ENCODE measurements around the gene PLA2G4E.

The PLA2G4E gene

GRCh38 chr15:42018306-42019224 is 2.3 kb downstream of the PLA2G4E start:
- no peak for DNase-seq (ENCODE audit: low read depth)

- no peak for DNase-seq (ENCODE audit: low read depth)
Measured at GRCh38 chr15:42016971-42017370, 3.9 kb downstream of the PLA2G4E start.

GRCh38 chr15:42014406-42014805 is 6.4 kb downstream of the PLA2G4E start:
- no peak for DNase-seq (ENCODE audit: low read depth)

- DNase-seq (ENCODE audit: low read depth), result no peak
Measured at GRCh38 chr15:42012928-42013482, 7.8 kb downstream of the PLA2G4E start.

GRCh38 chr15:42012241-42012640 is 8.6 kb downstream of the PLA2G4E start:
- DNase-seq (ENCODE audit: low read depth), result no peak

GRCh38 chr15:42011074-42011473 is 9.8 kb downstream of the PLA2G4E start:
- no peak for DNase-seq (ENCODE audit: low read depth)

GRCh38 chr15:42010434-42010833 is 10.4 kb downstream of the PLA2G4E start:
- peak; percentile 13 for DNase-seq (ENCODE audit: low read depth)

GRCh38 chr15:42009474-42009873 is 11.4 kb downstream of the PLA2G4E start:
- no peak for DNase-seq (ENCODE audit: low read depth)

- DNase-seq (ENCODE audit: low read depth), result no peak
Measured at GRCh38 chr15:42009022-42009421, 11.8 kb downstream of the PLA2G4E start.

GRCh38 chr15:42007386-42007785 is 13.5 kb downstream of the PLA2G4E start:
- DNase-seq (ENCODE audit: low read depth), result no peak

GRCh38 chr15:42002333-42002732 is 18.5 kb downstream of the PLA2G4E start:
- no peak for DNase-seq (ENCODE audit: low read depth)

GRCh38 chr15:42001236-42001635 is 19.6 kb downstream of the PLA2G4E start:
- DNase-seq (ENCODE audit: low read depth), result no peak

- no peak for DNase-seq (ENCODE audit: low read depth)
Measured at GRCh38 chr15:41999290-42000285, 21.3 kb downstream of the PLA2G4E start.

GRCh38 chr15:41997845-41998244 is 23.0 kb downstream of the PLA2G4E start:
- DNase-seq (ENCODE audit: low read depth), result no peak

- DNase-seq (ENCODE audit: low read depth), result no peak
Measured at GRCh38 chr15:41996921-41997592, 23.8 kb downstream of the PLA2G4E start.

- no peak for DNase-seq (ENCODE audit: low read depth)
Measured at GRCh38 chr15:41996376-41996775, 24.5 kb downstream of the PLA2G4E start.

- no peak for DNase-seq (ENCODE audit: low read depth)
Measured at GRCh38 chr15:41995476-41995855, 25.4 kb downstream of the PLA2G4E start.

GRCh38 chr15:41994772-41995475 is 25.9 kb downstream of the PLA2G4E start:
- no peak for DNase-seq (ENCODE audit: low read depth)

GRCh38 chr15:41994171-41994650 is 26.6 kb downstream of the PLA2G4E start:
- DNase-seq (ENCODE audit: low read depth), result no peak

GRCh38 chr15:41993472-41994170 is 27.2 kb downstream of the PLA2G4E start:
- DNase-seq (ENCODE audit: low read depth), result no peak

All from activated T-cell treated with anti-CD3 and anti-CD28 coated beads for 24 hours (primary cell).